Measurements from ENCODE around the gene CCL4L2. TPM values are rescaled to one million over a fixed set of nuclear protein-coding genes. Genes with fewer than 3 reads are reported as not detected.
"Not testable (repeated sequence)": the region's sequence is repeated elsewhere in the genome, so short reads cannot be mapped to it uniquely, and the experiment has no call there.

Gene CCL4L2
- total and polyA plus RNA-seq, 8 donors, result 0.25 to 4.3 (median 2.1) TPM; not detected in 4

GRCh38 chr17:36203335-36203734, 7.5 kb upstream of the CCL4L2 start:
- H3K27ac ChIP-seq, result peak overlapping the region in 1 of 5 donors; percentile 1
- no peaks in the 10 kb centered on the region for H3K9me3 ChIP-seq
- intact Hi-C loops (cut with DNase I; ENCODE audit: low total_unique reads), result no loop called here
- WGBS, 5 donors, result 81 to 87% (median 85%) methylated on average over 3 of the region's 3 CpGs
- DNase-seq, result no peak
- H3K4me3 ChIP-seq, result no peak overlapping the region
- H3K27me3 ChIP-seq, result peaks cover 0 to 17% (median 0%) of the 10 kb centered on the region in 3 donors
- peaks cover 0 to 8% (median 0%) of the 10 kb centered on the region in 4 donors for H3K4me1 ChIP-seq
- TF ChIP-seq POLR2A (IDR thresholded peaks at IDR 0.05), result no peak
- no peak for TF ChIP-seq CTCF (IDR thresholded peaks at IDR 0.05)
- TF ChIP-seq EP300 (IDR thresholded peaks at IDR 0.05), result no peak
- no peak for TF ChIP-seq POLR2AphosphoS5 (IDR thresholded peaks at IDR 0.05)
- no peaks in the 10 kb centered on the region for H3K36me3 ChIP-seq

GRCh38 chr17:36204724-36205500, 6.0 kb upstream of the CCL4L2 start:
- Histone ChIP-seq H3K4me3 (no peak overlapping the region), H3K27ac (no peak overlapping the region), H3K4me1 (peaks cover 0 to 8% (median 0%) of the 10 kb centered on the region in 4 donors), H3K36me3 (no peaks in the 10 kb centered on the region), H3K27me3 (peaks cover 0 to 8% (median 0%) of the 10 kb centered on the region in 3 donors), H3K9me3 (no peaks in the 10 kb centered on the region)
- intact Hi-C loops (cut with DNase I; ENCODE audit: low total_unique reads), result no loop called here
- TF ChIP-seq POLR2A (IDR thresholded peaks at IDR 0.05), result no peak
- TF ChIP-seq EP300 (IDR thresholded peaks at IDR 0.05), result no peak
- TF ChIP-seq POLR2AphosphoS5 (IDR thresholded peaks at IDR 0.05), result no peak
- TF ChIP-seq CTCF (IDR thresholded peaks at IDR 0.05), result no peak
- 64 to 77% (median 74%) methylated on average over 7 of the region's 7 CpGs for WGBS, 5 donors
- DNase-seq, result no peak

GRCh38 chr17:36205637-36206485, 5.0 kb upstream of the CCL4L2 start:
- intact Hi-C loops (cut with DNase I; ENCODE audit: low total_unique reads), result no loop called here
- peaks cover 0 to 8% (median 0%) of the 10 kb centered on the region in 3 donors for H3K27me3 ChIP-seq
- TF ChIP-seq POLR2A (IDR thresholded peaks at IDR 0.05), result no peak
- TF ChIP-seq CTCF (IDR thresholded peaks at IDR 0.05), result no peak
- TF ChIP-seq POLR2AphosphoS5 (IDR thresholded peaks at IDR 0.05), result no peak
- no peak for TF ChIP-seq EP300 (IDR thresholded peaks at IDR 0.05)
- H3K27ac ChIP-seq, result no peak overlapping the region
- no peak for DNase-seq
- peaks cover 0 to 13% (median 0%) of the 10 kb centered on the region in 4 donors for H3K4me1 ChIP-seq
- WGBS, 5 donors, result 56 to 73% (median 65%) methylated on average over 4 of the region's 4 CpGs
- no peaks in the 10 kb centered on the region for H3K9me3 ChIP-seq
- no peaks in the 10 kb centered on the region for H3K36me3 ChIP-seq
- no peak overlapping the region for H3K4me3 ChIP-seq

DNA sequence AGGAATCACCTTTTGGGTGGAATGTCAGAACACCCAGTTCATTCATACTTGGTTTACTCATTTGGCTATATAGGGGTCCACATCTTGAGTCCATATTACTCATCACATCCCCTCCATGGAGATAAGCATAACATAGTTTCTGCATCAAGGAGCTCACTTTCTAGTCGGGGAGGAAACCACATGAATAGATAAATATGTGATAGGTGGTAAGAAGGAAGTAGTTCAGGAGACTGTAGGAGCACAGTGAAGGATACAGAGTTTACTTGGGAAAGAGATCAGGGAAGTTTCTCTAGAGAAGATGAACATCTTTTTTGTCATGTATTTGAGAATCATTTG, 4.4 kb upstream of the CCL4L2 start:
- intact Hi-C loops (cut with DNase I; ENCODE audit: low total_unique reads); H3K36me3 ChIP-seq; H3K4me3 ChIP-seq; H3K27ac ChIP-seq; DNase-seq; H3K9me3 ChIP-seq; H3K27me3 ChIP-seq: not testable (repeated sequence)
- peaks cover 0 to 13% (median 0%) of the 10 kb centered on the region in 4 donors for H3K4me1 ChIP-seq
- WGBS, 5 donors, result 17 to 42% (median 33%) methylated on average over 1 of the region's 1 CpG

GRCh38 chr17:36207383-36207782, 3.5 kb upstream of the CCL4L2 start:
- H3K9me3 ChIP-seq; H3K36me3 ChIP-seq; intact Hi-C loops (cut with DNase I; ENCODE audit: low total_unique reads); H3K4me3 ChIP-seq; H3K27ac ChIP-seq; H3K27me3 ChIP-seq; DNase-seq: not testable (repeated sequence)
- H3K4me1 ChIP-seq, result peaks cover 0 to 10% (median 0%) of the 10 kb centered on the region in 4 donors
- WGBS, 5 donors, result 72 to 78% (median 74%) methylated on average over 6 of the region's 6 CpGs

Measured in stomach (tissue), 9 donors.